ENCODE measurements around the gene TNRC6A.
"Not testable (repeated sequence)": the region's sequence is repeated elsewhere in the genome, so short reads cannot be mapped to it uniquely, and the experiment has no call there.

TNRC6A gene
- total RNA-seq = 29.7 to 81.2 (median 48.5) reads per million in 18 experiments

DNA sequence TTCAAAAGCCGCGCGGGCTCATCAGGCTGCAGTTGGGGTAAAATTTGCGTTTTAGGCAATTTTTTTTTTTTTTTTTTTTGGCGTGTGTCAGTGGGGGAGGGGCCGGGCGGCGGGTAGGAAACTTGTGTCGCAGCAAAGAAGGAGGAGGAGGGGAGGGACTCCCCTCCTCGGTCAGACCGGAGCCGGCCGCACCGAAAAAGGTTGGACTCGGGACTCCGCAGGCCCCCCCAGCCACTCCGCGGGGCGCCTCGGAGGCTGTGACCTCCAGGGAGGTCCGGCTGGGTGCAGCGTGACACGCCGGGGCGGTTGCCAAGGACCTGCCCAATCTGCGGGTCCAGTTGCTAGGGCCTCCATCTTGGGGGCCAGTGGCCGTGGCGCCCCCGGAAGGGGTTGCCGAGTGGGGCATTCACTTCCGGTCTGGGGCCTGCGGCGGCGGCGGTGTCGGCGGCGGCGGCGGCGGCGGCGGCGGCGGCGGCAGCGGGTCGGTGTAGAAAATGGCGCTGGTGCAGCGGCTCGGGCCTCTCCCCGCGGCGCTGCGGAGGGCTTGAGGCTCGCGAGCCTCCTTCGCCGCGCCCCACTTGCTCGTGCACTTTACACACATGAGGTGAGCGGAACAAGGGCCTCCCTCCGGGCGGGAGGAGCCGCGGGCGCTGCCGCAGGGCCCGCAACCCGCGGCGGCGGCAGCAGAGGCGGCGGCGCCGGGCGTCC, at the start of gene TNRC6A:
Gene TNRC6A (plus strand): TSS at position 409 of the 708 bp plus-strand sequence. CDS start 191 bp downstream, at position 600.
- DNase-seq = peak; percentile 86 to 91

DNA sequence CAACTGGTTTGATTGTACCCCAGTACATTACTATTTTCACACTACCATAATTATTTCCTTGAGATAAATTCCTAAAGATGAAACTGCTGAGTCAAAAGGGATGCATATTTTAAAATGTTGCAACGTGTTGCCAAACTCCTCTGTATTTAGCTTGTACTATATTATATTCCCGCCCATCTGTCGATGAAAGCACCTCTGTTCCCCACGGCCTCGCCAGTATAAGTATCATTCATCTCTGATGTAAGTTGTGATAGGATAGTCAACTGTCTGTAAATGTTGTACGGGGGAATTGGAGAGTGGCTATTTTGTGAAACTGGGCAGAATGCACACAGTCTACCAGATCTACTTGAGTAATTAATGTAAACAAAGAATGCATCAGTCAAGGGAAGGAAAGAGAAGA, 47.7 kb upstream of the TNRC6A start:
- no peak for DNase-seq

DNA sequence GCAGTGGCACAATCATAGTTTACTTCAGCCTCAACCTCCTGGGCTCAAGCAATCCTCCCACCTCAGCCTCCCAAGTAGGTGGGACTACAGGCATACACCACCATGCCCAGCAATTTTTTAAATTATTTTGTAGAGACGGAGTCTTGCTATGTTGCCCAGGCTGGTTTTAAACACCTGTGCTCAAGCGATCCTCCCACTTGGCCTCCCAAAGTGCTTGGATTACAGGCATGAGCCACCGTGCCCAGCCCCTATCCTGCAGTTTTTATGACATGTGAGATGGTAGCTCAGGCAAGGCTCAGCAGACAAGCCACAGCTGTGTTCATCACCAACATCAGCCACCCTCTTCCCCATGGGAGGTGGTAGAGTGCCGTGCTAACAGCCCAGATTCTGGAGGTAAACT, 46.2 kb upstream of the TNRC6A start:
- no peak for DNase-seq

DNA sequence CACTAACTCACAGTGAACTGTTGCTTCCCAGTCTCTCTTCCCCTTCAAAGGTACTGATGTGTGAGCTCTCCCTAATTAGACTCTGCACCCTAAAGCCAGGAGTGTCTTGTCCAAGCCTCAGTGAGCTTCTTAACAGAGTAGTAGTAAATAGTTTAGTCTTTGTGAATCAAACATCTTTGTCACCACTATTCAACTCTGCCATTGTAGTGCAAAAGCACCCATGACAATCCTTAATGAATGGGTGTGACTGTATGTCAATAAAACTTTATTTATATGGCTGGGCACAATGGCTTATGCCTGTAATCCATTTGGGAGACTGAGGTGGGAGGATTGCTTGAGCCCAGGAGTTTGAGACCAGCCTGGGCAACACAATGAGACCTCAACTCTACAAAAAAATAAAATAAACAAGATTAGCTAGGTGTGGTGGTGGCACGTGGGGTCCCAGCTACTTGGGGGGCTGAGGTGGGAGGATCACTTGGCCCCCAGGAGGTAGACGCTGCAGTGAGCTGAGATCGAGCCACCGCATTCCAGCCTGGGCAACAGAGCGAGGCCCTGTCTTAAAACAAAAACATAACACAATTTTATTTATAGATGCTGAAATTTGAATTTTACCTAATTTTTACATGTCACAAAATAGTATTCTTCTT, 45.5 kb upstream of the TNRC6A start:
- no peak for DNase-seq

DNA sequence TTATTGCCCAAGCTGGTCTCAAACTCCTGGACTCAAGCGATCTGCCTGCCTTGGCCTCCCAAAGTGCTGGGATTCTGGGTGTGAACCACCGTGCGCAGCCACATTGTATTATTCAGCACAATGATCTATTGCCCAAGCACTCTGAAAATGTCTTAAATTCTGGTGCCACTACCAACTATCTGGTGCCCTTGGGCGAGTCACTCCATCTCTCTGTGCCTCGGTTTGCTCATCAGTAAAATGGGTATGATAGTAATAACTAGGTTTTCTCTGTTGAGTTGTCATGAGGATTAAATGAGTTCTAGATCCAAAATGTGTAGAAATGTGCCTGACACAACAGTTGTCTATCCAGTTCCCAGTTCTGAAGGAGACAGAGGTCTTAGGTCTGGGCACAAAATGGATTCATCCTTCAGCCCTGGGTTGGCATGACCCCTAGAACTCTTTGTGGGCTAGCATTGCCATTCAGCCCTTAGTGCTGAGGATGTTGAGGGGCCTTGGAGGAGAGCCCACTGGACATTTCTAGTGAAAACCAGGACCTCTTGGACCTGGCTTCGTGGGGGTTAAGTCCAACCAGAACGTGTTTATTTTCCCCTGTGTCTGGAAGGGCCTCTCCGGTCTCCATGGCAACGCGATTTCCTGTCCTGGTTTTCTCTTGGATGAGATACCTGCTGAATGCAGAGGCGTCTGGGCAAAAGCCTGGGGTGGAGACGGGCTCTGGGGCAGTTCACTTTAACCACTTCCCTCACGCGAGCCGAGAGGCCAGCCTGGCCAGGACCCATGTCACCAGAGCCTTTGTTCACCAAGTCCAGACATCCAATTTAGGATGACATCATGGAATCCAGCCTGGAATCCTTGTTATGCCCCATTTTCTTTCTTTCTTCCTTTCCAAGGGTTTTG, 43.7 kb upstream of the TNRC6A start:
- no peak for DNase-seq

DNA sequence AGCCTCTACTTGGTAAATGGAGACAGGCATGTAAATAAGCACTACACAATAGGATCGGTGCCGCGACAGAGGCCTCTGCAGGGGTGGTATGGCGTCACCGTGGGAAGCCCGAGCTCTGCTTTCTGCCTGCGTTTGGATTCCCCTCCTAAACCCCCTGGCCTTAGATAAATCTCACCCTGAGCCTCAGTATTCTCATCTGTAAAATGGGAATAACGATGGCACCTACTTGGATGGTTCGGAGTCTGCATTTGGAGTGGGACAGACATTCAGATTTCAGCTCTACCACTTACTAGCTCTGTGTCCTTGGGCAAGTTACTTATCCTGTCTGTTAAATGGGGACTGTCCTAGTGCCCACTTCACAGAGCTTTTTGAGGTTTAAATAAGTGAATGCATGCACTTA, 42.8 kb upstream of the TNRC6A start:
- no peak for DNase-seq

DNA sequence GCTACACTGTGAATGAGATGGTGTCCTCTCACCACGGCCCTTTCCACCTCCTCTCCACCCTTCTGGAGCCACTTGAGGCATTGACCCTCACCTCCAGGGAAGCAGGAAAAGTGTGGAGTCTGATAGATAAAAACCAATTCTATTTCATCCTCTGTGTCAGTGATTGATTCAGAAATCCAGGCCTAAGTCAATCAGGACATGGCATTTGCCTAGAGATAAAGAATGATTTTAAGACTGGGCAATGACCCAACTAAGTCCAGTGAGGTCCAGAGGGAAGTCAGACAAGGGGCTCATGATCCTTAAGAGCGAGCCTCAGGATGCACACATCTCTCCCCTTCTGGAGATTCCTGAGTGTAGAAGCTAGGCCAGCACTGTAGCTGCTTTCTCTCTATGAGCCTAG, 41.1 kb upstream of the TNRC6A start:
- no peak for DNase-seq

DNA sequence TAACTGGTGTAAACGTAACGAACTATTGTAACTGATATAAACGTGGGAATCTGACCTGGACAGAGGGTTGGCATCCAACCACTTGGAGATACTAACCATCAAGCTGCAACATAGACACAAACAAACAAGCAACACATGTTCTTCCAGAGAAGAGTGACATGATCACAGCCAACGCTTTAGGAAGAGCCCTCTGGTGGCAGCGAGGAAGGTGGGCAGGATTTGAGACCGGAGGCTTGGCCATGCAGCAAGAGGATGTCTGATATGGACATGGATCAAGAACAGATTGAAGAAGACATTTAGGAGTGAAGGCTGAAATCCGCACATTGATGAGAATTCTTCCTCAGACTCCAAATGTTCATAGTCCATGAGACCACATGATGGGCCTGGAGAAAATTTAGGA, 40.3 kb upstream of the TNRC6A start:
- peak; percentile 10 to 36 for DNase-seq

DNA sequence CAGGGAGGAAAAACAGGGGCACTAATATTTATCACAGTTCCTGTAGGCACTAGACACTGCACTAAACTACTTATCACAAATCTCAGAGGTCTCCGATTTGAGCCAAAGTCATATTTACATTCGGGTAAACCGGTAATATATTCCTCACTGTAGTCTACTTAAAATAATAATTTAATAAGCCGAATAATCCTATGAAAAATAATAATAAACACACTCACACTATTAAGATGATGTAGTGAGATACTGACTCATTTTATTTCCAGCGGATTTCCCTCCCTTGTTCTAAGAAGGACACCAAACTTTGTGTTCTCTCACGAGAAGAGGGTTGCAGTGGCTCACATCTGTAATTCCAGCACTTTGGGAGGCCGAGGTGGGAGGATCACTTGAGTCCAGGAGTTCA, 36.6 kb upstream of the TNRC6A start:
- no peak for DNase-seq

DNA sequence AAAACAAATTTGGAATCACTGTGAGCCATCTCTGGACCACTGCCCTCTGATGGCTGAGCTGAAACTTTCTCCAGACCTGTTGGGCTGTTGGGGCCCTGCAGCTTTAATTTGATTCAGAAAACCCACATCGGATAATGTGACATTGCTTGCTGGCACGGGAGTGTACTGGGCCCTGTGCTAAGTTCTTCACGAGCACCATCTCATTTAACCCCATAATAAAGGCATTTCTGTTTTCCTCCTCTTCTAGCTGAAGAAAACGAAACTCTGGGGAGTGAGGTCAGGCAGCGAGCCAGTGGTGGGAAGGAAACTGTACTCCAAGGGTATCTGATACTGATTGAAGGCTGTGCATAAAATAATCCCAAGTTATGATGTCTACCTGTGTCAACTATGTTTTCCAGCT, 34.5 kb upstream of the TNRC6A start:
- DNase-seq = no peak

DNA sequence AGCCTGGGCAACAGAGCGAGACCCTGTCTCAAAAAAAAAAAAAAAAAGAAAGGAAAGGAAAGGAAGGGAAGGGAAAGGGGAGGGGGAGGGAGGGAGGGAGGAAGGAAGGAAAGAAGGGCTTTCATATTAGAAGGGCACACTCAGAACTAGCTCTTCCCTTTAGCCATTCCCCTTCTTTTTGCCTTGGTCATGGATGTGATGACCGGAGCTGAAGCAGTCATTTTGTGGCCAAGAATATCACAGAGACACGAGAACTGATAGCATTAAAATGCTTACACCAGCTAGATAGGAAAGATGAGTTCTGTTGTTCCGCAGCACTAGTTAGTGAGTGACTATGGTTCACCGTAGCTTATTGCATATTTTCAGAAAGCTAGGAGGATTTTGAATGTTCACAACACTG, 32.8 kb upstream of the TNRC6A start:
- no peak for DNase-seq

DNA sequence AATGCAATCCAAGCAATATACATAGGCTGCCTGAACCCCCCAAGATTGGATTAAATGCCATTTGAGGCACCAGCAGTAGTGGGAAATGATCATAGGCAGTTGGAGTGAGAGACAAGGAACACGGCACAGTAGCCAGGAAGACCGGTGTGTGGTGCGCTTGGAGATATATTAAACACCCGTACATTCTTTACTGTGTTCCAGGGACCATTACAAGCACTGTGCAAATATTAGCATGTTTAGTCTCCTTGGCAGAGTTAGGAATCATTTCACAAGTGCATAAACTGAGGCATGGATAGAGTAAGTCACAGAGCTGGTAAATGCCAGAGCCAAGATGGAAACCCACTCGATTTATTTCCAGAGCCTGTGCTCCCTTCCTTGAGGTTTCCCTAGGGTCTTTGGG, 31.1 kb upstream of the TNRC6A start:
- DNase-seq = no peak

DNA sequence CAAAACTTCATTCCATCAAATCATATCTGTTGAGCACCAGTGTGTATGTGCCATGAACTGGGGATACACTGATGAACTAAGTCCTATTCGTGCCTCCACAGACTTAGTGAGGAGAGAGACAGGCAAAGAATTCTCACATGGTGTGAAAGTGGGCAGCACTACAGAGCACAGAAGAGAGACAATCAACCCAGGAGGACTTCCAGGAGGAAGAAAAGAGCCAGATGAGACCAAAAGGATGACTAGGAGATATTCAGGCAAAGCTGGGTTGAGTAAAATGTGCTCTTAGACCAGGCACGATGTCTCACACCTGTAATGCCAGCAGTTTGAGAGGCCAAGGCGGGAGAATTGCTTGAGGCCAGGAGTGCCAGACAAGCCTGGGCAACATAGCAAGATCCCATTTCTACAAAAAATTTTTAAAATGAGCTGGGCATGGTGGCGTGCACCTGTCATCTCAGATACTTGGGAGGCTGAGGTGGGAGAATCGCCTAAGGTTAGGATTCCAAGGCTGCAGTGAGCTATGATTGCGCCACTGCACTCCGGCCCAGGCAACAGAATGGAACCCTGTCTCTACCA, 30.2 kb upstream of the TNRC6A start:
- no peak for DNase-seq

DNA sequence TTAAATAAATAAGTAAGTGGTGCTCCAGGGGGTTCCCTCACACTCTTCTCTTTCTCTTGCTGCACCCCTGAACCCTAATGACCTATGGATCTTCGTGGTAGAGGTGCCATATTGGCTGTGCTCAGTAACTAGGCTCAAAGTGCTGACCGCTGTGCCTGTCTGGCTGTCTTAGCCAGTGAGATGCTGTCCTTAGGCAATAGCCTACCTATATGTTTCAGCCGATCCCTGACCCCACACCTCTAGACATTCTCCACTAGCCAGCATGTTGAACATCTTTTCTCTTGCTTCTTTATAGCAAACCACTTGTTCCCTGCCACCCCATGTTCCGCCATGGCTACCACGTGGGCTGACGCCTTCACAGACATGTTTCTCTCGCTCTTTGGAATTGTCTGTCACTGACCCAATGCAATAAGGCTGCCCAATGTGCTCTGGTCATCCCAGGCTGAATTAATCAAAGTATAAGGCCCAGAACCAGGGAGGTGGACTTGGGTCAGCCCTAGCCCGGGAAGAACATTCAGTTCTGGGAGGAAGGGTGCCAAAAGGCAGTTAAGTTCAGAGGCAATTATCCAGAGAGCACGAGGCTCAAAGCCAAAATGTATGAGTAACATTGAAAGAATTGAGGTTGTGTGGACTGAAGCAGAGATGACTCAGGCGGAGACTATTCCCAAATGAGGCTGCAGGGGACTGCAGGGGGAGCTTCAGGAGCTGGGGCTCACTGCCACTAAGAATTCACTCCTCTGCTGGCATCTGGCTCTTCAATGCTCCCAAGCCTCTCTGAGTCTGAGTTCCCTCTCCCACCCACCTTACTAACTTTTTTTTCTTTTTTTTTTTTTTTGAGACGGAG, 28.7 kb upstream of the TNRC6A start:
- no peak for DNase-seq

DNA sequence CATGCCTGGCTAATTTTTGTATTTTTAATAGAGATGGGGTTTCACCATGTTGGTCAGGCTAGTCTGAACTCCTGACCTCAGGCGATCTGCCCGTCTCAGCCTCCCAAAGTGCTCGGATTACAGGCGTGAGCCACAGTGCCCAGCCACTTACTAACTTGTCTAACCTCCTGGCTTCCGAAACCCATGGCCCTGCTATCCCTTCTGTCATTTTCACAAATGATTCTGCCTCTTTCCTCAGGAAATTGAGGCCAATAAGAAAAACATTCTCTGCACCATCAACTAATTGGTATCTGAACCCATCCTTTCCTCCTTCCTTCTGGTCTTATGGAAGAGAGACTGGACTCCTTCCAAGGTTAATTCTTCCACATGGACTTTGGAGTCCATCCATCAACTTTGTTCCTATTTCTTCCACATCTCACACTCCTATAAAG, 27.9 kb upstream of the TNRC6A start:
- DNase-seq = no peak

DNA sequence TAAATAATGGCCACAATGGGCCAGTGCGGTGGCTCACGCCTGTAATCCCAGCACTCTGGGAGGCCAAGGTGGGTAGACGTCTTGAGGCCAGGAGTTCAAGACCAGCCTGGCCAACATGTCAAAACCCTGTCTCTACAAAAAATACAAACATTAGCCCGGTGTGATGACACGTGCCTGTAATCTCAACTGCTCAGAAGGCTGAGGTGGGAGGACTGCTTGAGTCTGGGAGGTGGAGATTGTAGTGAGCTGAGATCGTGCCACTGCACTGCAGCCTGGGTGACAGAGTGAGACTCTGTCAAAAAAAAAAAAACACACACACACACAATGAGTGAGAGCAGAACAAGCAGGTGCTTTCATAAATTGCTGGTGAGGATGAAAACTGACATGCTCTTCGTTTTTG, 21.7 kb upstream of the TNRC6A start:
- not testable (repeated sequence) for DNase-seq

DNA sequence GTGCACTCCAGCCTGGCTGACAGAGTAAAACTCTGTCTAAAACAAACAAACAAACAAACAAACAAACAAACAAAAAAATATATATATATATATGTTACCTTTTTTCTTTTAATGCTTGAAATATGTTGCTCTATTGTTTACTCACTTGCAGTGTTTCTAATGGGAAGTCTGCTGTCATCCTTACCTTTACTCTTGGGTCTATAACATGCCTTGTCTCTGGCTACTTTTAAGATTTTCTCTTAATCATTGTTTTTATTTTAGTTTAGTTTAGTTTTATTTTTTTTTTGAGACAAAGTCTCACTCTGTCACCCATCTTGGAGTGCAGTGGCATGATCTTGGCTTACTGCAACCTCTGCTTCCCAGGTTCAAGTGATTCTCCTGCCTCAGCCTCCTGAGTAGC, 16.1 kb upstream of the TNRC6A start:
- no peak for DNase-seq

DNA sequence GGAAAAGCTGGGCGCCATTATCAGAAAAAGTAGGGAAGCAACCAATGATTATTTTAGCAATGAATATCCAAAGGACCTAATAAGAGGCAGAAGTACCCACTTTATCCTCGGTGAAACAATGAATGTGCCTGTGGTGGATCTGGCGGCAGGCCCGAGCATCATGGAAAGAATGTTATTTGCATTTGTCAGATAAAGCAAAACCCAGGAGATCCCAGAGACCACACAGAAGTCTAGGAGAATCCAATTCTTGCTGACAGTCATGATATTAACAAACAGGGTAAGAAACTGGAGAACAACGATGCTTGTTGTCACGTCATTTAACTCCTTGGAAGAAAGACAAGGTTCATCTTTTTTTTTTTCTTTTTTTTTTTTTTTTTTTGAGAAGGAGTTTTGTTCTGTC, 12.0 kb upstream of the TNRC6A start:
- DNase-seq = no peak

DNA sequence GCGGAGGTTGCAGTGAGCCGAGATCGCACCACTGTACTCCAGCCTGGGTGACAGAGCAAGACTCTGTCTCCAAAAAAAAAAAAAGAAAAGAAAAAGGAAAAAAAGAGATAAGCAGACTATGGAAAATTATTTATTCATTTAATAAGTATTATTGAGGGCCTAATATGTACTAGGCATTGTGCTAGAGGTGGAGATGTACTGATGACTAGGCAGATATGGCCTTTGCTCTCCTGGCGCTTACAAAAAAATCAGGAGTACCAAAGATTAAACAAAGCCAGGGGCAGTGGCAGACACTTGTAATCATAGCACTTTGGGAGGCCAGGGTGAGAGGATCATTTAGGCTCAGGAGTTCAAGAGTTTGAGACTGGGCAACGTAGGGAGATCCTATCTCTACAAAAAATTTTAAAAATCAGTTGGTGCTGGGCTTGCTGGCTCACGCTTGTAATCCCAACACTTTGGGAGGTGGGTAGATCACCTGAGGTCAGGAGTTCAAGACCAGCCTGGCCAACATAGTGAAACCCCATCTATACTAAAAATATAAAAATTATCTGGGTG, 10.4 kb upstream of the TNRC6A start:
- DNase-seq = no peak

DNA sequence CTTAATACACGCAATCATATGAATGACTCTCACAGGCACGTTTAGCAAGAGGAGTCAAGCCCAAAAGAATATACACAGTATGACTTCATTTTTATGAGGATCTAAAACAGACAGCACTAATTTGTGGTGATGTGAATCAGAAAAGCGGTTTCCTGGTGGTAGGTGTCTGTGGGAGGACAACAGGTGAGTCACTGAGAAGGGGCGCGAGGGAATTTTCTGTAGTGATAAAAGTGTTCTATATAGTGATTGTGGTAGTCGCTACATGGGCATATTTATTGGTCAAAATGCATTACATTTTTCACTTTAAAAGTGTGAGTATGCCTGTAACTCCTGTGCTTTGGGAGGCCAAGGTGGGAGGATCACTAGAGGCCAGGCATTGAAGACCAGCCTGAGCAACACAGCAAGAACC, 7.6 kb upstream of the TNRC6A start:
- peak; percentile 12 to 15 for DNase-seq

DNA sequence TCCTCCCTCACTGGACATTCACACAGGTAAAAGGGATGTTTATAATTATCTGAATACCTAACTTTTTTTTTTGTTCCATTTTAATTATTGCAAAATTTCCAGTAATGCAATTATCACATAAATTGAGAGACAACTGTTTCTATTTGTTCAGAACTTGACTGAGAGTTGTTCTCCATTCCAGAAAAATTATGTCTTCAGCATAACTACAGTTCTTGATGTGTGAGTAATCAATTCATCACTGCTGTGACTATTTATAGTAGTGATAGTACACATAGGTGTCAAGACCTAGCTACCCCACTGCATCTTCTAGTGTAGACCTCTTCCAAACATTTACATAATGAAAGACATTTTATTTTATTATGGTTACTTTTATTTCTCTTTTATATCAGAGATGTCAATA, 5.8 kb upstream of the TNRC6A start:
- no peak for DNase-seq

DNA sequence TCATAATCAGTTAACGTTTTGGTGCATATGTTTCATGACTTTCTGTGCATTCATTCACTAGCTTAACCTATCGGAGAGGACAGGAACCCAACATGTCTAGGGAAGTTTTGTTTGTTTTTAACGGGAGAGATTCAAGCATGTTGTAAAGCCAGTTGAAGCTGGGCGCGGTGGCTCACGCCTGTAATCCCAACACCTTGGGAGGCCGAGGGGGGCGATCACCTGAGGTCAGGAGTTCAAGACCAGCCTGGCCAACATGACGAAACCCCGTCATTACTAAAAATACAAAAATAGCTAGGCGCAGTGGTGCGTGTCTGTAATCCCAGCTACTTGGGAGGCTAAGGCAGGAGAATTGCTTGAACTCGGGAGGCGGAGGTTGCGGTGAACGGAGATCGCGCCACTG, 1.4 kb upstream of the TNRC6A start:
- no peak for DNase-seq

Data from inflammatory macrophage (primary cell).